ENCODE measurements around the gene ITPRIPL1. TPM values are rescaled to one million over a fixed set of nuclear protein-coding genes. Genes with fewer than 3 reads are reported as not detected.

Gene ITPRIPL1
- total and polyA plus RNA-seq, 2 of the 8 experiments (the other 6 are each of a cell fraction or from before 2014, with no cell fraction given): 10.6 to 16.1 TPM

DNA sequence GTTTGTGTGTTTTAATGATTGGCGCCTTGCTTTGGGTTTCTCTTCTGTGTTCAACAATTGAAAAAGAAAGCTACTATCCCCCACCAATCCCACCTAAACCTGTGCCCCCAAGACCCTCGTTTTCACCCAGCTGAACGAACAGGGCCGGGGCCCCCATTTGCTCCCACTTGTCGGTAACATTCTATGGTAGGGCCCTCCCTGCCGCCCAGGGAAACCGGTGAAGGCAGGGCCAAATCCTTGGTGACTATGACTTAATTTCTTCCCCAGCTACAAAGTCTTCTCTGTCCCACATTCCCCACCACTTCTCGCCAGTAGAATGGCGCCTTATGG is 19.2 kb upstream of the ITPRIPL1 start (continued):
- TF ChIP-seq, protein P1, sequence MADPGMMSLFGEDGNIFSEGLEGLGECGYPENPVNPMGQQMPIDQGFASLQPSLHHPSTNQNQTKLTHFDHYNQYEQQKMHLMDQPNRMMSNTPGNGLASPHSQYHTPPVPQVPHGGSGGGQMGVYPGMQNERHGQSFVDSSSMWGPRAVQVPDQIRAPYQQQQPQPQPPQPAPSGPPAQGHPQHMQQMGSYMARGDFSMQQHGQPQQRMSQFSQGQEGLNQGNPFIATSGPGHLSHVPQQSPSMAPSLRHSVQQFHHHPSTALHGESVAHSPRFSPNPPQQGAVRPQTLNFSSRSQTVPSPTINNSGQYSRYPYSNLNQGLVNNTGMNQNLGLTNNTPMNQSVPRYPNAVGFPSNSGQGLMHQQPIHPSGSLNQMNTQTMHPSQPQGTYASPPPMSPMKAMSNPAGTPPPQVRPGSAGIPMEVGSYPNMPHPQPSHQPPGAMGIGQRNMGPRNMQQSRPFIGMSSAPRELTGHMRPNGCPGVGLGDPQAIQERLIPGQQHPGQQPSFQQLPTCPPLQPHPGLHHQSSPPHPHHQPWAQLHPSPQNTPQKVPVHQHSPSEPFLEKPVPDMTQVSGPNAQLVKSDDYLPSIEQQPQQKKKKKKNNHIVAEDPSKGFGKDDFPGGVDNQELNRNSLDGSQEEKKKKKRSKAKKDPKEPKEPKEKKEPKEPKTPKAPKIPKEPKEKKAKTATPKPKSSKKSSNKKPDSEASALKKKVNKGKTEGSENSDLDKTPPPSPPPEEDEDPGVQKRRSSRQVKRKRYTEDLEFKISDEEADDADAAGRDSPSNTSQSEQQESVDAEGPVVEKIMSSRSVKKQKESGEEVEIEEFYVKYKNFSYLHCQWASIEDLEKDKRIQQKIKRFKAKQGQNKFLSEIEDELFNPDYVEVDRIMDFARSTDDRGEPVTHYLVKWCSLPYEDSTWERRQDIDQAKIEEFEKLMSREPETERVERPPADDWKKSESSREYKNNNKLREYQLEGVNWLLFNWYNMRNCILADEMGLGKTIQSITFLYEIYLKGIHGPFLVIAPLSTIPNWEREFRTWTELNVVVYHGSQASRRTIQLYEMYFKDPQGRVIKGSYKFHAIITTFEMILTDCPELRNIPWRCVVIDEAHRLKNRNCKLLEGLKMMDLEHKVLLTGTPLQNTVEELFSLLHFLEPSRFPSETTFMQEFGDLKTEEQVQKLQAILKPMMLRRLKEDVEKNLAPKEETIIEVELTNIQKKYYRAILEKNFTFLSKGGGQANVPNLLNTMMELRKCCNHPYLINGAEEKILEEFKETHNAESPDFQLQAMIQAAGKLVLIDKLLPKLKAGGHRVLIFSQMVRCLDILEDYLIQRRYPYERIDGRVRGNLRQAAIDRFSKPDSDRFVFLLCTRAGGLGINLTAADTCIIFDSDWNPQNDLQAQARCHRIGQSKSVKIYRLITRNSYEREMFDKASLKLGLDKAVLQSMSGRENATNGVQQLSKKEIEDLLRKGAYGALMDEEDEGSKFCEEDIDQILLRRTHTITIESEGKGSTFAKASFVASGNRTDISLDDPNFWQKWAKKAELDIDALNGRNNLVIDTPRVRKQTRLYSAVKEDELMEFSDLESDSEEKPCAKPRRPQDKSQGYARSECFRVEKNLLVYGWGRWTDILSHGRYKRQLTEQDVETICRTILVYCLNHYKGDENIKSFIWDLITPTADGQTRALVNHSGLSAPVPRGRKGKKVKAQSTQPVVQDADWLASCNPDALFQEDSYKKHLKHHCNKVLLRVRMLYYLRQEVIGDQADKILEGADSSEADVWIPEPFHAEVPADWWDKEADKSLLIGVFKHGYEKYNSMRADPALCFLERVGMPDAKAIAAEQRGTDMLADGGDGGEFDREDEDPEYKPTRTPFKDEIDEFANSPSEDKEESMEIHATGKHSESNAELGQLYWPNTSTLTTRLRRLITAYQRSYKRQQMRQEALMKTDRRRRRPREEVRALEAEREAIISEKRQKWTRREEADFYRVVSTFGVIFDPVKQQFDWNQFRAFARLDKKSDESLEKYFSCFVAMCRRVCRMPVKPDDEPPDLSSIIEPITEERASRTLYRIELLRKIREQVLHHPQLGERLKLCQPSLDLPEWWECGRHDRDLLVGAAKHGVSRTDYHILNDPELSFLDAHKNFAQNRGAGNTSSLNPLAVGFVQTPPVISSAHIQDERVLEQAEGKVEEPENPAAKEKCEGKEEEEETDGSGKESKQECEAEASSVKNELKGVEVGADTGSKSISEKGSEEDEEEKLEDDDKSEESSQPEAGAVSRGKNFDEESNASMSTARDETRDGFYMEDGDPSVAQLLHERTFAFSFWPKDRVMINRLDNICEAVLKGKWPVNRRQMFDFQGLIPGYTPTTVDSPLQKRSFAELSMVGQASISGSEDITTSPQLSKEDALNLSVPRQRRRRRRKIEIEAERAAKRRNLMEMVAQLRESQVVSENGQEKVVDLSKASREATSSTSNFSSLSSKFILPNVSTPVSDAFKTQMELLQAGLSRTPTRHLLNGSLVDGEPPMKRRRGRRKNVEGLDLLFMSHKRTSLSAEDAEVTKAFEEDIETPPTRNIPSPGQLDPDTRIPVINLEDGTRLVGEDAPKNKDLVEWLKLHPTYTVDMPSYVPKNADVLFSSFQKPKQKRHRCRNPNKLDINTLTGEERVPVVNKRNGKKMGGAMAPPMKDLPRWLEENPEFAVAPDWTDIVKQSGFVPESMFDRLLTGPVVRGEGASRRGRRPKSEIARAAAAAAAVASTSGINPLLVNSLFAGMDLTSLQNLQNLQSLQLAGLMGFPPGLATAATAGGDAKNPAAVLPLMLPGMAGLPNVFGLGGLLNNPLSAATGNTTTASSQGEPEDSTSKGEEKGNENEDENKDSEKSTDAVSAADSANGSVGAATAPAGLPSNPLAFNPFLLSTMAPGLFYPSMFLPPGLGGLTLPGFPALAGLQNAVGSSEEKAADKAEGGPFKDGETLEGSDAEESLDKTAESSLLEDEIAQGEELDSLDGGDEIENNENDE (IDR thresholded peaks at IDR 0.05; ENCODE audit: insufficient replicate concordance, low read length): no peak
- TF ChIP-seq SIX5 (IDR thresholded peaks at IDR 0.05; ENCODE audit: low read depth, low read length) (no peak), JUN (IDR thresholded peaks at IDR 0.05; ENCODE audit: low read depth, low read length) (no peak), TEAD4 (IDR thresholded peaks at IDR 0.05; ENCODE audit: low read depth, low read length) (no peak)
- TF ChIP-seq, protein P2, sequence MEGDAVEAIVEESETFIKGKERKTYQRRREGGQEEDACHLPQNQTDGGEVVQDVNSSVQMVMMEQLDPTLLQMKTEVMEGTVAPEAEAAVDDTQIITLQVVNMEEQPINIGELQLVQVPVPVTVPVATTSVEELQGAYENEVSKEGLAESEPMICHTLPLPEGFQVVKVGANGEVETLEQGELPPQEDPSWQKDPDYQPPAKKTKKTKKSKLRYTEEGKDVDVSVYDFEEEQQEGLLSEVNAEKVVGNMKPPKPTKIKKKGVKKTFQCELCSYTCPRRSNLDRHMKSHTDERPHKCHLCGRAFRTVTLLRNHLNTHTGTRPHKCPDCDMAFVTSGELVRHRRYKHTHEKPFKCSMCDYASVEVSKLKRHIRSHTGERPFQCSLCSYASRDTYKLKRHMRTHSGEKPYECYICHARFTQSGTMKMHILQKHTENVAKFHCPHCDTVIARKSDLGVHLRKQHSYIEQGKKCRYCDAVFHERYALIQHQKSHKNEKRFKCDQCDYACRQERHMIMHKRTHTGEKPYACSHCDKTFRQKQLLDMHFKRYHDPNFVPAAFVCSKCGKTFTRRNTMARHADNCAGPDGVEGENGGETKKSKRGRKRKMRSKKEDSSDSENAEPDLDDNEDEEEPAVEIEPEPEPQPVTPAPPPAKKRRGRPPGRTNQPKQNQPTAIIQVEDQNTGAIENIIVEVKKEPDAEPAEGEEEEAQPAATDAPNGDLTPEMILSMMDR (IDR thresholded peaks at IDR 0.05; ENCODE audit: control extremely low read depth in 1 of 3, insufficient read depth in 1 of 3, low read depth in 1 of 3, low read length in 3 of 3): no peak
- TF ChIP-seq, protein P3, sequence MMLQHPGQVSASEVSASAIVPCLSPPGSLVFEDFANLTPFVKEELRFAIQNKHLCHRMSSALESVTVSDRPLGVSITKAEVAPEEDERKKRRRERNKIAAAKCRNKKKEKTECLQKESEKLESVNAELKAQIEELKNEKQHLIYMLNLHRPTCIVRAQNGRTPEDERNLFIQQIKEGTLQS (IDR thresholded peaks at IDR 0.05; ENCODE audit: insufficient read depth, low read depth, low read length): no peak

Data from H1 (cell line).